SK-N-MC (cell line): ENCODE data around the gene LARGE1.

Source experiments
- EZH2 ChIP-seq: fragments of 200-600 bp; sonication (generic); IDR thresholded peaks from one replicate; pipeline ENCODE4 v1.6.1; 2017; ENCODE audit warnings: antibody characterized with exemption
- FOXP2 ChIP-seq: optimal IDR thresholded peaks from 2 replicates; pipeline ENCODE3; 2011; ENCODE audit warnings: mild to moderate bottlenecking, moderate library complexity; ENCODE audit not compliant: insufficient read depth; ENCODE audit errors: extremely low read length, control extremely low read depth
- POLR2AphosphoS5 ChIP-seq: IDR thresholded peaks from 2 replicates; pipeline ENCODE4 v1.6.1; 2012; ENCODE audit warnings: mild to moderate bottlenecking, low read depth, low read length, borderline replicate concordance

GRCh38 chr22:33447733-33448132, 472.5 kb downstream of the LARGE1 start:
- TF ChIP-seq POLR2AphosphoS5 (no peak), EZH2 (no peak), FOXP2 (no peak)
